ENCODE results near the gene KCNH6.

Gene KCNH6

DNA sequence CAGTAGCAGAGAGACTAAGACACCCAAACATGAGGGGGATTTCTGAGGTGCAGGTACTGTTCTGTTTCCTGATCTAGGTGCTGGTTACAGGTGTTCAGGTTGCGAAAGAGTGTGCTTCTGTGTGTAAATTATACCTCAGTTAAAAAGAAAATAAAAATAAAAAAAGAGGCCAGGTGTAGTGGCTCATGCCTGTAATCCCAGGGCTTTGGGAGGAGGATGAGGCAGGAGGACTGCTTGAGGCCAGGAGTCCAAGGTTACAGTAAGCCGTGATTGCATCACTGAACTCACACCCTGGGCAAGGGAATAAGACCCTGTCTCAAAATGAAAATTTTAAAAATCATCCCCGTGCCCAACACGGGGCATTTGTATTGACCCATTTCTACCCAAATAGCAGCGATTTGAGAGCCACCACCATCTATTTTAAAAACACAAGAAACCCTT is 23.9 kb downstream of the KCNH6 start:
- DNase-seq (ENCODE audit: low spot score in 2 of 2) (no peak), ATAC-seq (no peak)
- H3K9me3 Mint-ChIP-seq = no peaks in the 10 kb centered on the region
- peaks cover 10% of the 10 kb centered on the region for H3K4me1 Mint-ChIP-seq
- no peak overlapping the region for H3K27ac Mint-ChIP-seq
- no peak overlapping the region for H3K4me3 Mint-ChIP-seq
- peaks cover 17% of the 10 kb centered on the region for H3K36me3 Mint-ChIP-seq

DNA sequence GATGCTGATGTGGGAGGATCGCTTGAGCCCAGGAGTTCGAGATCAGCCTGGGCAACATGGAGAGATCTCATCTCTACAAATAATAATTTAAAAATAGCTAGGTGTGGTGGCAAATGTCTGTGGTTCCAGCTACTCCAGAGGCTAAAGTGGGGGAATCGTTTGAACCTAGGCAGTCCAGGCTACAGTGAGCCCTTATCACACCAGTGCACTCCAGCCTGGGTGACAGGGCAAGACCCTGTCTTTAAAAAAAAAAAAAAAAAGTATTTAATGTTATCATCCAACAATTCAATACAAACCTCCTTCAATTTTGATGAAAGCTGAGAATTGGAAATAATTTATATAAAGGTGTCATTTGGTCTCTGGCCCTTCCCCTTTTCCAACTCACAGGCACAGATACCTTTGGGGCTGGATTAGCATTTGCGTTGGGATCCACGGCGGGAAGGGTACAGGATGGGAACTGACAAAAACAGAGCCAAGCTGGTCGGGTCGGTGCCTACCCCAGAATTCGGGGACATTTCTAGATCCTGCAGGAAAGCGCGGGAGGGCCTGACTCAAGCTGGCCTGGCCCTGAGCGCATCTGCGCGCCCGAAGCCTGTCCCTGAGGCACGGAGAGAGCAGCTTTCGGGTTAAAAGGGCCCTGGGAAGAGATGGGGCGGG is 26.3 kb downstream of the KCNH6 start:
- peak; percentile 40 for ATAC-seq
- Mint-ChIP-seq H3K27ac (peak overlapping the region; percentile 98), H3K4me3 (peak overlapping the region; percentile 94), H3K9me3 (no peaks in the 10 kb centered on the region), H3K4me1 (peaks cover 26% of the 10 kb centered on the region), H3K36me3 (peaks cover 32% of the 10 kb centered on the region)
- no peak for DNase-seq (ENCODE audit: low spot score in 2 of 2)

DNA sequence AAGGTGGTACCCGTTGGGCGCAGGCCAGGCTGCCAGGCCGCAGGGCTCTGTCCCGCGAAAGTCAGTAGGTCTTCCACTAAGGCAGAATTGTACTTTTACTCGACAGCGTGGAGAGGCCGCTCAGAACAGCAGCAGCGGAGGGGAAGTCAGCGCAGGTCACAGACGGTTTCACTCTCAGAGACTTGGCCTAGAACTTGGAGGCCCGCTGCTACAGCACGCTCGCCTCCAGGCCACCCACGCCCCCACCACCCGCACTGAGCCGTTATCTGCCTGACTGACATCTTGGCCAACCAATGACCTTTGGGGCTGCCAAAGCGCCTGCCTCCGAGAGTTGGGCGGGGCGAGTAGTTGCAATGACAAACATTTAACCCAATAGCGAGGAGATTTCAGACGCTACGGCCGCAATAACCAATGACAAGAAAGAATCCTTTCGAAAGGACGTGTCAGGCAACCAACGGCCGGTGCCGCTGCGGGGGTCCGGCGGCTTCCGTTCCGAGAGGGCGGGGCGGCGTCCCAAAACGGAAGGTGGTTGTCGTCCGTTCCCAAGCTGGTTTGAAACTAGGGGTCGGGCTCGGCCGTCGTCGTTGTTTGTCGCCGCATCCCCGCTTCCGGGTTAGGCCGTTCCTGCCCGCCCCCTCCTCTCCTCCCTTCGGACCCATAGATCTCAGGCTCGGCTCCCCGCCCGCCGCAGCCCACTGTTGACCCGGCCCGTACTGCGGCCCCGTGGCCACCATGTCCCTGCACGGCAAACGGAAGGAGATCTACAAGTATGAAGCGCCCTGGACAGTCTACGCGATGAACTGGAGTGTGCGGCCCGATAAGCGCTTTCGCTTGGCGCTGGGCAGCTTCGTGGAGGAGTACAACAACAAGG is 27.0 kb downstream of the KCNH6 start, which contains the start of gene DCAF7:
Gene DCAF7, plus strand, starts transcription at position 532 of the 871 bp plus-strand sequence. Its CDS starts 201 bp downstream, at position 733.
- H3K9me3 Mint-ChIP-seq = no peaks in the 10 kb centered on the region
- H3K4me1 Mint-ChIP-seq = peaks cover 34% of the 10 kb centered on the region
- H3K27ac Mint-ChIP-seq = peak within 1 kb of the TSS; percentile 98
- ATAC-seq (peak; percentile 97), DNase-seq (ENCODE audit: low spot score in 2 of 2) (peak; percentile 97 to 99)
- H3K36me3 Mint-ChIP-seq = peaks cover 38% of the 10 kb centered on the region
- peak within 1 kb of the TSS; percentile 94 for H3K4me3 Mint-ChIP-seq

DNA sequence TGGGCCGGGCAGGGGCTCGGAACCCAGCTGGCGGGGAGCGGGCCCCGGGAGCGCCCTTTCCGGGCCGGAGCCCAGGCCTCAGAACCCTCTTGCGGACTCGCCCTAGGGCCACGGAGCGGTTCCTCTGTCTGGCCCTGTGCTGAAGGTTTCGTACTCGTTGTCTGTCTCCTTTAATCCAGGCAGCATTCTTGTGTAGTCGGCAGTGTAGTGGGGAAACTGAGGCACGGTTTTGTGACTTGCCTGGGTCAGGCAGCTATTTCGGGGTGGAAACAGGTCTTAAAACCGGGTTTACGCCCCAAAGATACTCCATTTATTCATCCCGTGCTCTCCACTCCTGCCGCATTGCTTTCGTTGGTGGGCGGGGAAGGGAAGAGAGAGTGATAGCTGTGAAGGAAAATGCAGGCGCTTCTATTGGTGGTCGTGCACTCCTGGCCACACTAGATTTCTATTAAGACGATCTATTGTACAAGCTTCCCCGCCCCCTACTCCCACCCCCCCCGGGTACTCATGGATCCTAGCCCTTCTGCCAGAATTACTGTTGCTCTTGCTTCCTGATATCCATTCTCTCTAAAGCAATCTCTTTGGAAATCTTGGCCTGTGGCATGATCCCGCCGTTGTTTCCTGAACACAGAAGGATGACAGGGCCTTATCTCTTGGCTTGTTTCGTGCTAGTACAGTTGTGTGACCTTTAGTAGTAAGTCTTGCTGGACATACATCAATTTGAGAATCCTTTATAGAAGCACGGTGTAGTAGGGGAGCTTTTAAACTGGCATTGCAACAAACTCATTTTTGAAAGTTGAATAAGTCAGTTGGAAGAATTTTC is 27.9 kb downstream of the KCNH6 start:
- ATAC-seq = peak; percentile 0
- Mint-ChIP-seq H3K36me3 (peaks cover 43% of the 10 kb centered on the region), H3K4me3 (peak overlapping the region; percentile 94), H3K9me3 (no peaks in the 10 kb centered on the region), H3K4me1 (peaks cover 42% of the 10 kb centered on the region), H3K27ac (peak overlapping the region; percentile 98)
- DNase-seq (ENCODE audit: low spot score in 2 of 2) = no peak

DNA sequence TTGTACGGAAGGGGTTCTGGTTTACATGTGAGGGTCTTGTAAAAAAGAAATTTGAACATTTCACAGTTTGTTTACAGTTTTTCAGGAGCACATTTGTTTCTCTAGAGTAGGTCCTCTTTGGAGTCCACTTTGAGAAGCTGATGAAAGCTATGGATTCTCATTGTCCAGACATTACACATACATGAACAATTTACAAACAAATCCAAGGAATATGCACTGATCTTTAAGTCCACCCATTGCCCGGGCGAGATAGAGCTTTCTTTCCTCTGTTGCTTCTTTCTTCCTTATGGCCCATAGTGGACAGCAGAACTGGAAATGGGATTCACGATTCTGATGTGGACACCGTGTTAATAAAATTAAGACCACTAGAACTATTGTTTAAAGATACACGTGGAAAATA is 29.1 kb downstream of the KCNH6 start:
- DNase-seq (ENCODE audit: low spot score in 2 of 2) (no peak), ATAC-seq (no peak)
- H3K4me3 Mint-ChIP-seq = peak overlapping the region; percentile 94
- peaks cover 47% of the 10 kb centered on the region for H3K36me3 Mint-ChIP-seq
- no peaks in the 10 kb centered on the region for H3K9me3 Mint-ChIP-seq
- H3K4me1 Mint-ChIP-seq = peaks cover 53% of the 10 kb centered on the region
- peak overlapping the region; percentile 98 for H3K27ac Mint-ChIP-seq

DNA sequence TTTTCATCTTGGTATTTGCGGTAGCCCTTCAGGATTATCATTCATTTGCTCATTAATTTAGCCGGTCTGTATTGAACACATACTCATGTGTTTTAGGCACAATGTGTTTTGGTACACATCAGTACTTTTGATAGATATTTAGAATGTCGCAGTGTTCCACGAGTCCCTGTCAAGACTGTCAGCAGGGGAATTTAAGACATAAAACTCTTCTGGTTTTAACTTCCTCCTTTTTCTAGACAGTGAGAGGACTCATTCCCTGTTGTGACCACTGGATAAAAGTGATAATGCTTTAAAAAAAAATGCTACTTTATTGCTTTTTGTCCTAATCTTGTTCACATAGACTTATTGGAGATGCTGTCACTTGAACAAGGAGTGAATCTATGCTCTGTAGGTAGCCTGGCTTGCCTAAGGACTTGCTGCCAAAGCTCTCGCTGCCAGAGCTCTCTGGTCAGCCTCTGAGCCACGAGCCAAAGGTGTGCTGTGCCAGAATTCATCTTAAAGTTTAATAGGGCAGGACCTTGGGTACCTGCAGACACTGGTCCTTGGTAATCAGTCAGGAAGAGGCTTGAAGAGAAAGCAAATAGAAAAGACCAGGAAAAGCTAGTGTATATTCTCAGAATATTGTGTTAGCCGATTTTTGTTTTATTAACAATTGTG is 32.5 kb downstream of the KCNH6 start:
- ATAC-seq (no peak), DNase-seq (ENCODE audit: low spot score in 2 of 2) (no peak)
- no peaks in the 10 kb centered on the region for H3K9me3 Mint-ChIP-seq
- H3K36me3 Mint-ChIP-seq = peaks cover 36% of the 10 kb centered on the region
- H3K4me3 Mint-ChIP-seq = no peak overlapping the region
- peaks cover 68% of the 10 kb centered on the region for H3K4me1 Mint-ChIP-seq
- peak overlapping the region; percentile 69 for H3K27ac Mint-ChIP-seq

DNA sequence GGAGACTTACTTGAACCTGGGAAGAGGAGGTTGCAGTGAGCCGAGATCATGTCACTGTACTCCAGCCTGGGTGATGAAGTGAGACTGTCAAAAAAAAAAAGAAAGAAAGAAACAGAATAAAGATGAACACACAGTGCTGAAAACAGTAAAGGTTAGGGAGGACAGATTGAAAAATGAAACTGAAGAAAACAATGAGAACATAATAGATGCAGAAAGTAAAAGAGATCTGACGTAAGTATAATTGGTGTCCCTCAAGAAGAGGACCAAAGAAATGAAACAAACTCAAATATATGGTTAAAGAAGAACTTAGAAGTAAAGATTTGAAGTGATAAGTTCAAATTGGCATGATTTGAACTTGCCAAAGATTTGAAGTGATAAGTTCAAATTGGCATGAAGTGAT is 34.3 kb downstream of the KCNH6 start:
- ATAC-seq = no peak
- Mint-ChIP-seq H3K27ac (no peak overlapping the region), H3K9me3 (no peaks in the 10 kb centered on the region), H3K36me3 (peaks cover 30% of the 10 kb centered on the region), H3K4me1 (peaks cover 72% of the 10 kb centered on the region), H3K4me3 (no peak overlapping the region)
- no peak for DNase-seq (ENCODE audit: low spot score in 2 of 2)

DNA sequence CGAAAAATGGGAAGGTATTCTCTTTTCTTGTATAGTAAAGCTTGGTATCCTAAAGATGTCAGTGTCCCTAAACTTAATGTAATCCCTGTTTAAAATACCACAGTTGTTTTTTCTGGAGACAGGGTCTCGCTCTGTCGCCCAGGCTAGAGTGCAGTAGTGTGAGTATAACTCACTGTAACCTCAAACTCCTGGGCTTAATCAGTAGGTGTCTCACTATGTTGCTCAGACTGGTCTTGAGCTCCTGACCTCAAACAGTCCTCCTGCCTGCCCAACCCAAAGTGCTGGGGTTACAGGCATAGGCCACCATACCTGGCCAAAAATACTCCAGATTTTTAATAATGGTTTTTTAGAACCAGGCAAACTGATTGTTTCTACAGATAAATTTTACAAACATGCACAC is 35.3 kb downstream of the KCNH6 start:
- peaks cover 68% of the 10 kb centered on the region for H3K4me1 Mint-ChIP-seq
- peaks cover 30% of the 10 kb centered on the region for H3K36me3 Mint-ChIP-seq
- no peak overlapping the region for H3K4me3 Mint-ChIP-seq
- H3K27ac Mint-ChIP-seq = no peak overlapping the region
- DNase-seq (ENCODE audit: low spot score in 2 of 2) (no peak), ATAC-seq (peak; percentile 87)
- no peaks in the 10 kb centered on the region for H3K9me3 Mint-ChIP-seq

DNA sequence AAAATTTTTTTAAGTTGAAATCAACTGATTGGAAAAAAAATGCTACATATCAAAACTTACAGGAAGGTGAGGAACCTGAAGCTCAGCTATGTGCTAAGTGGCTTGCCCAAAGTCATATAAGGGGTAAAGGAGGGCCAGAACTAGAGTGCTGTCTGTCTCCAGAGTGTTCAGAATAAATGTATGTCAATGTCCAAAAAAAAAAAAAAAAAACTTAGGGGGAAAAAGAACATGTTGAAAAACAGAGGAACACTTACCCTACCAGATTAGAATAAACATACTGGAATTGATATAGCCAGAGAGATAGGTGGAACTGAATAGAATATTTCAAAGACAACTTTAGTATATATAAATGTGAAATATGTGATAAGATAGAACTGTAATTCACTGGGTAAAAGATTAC is 38.7 kb downstream of the KCNH6 start:
- H3K4me1 Mint-ChIP-seq = peaks cover 55% of the 10 kb centered on the region
- ATAC-seq = no peak
- no peak overlapping the region for H3K4me3 Mint-ChIP-seq
- H3K27ac Mint-ChIP-seq = peak overlapping the region; percentile 55
- H3K36me3 Mint-ChIP-seq = peaks cover 6% of the 10 kb centered on the region
- no peak for DNase-seq (ENCODE audit: low spot score in 2 of 2)
- H3K9me3 Mint-ChIP-seq = no peaks in the 10 kb centered on the region

DNA sequence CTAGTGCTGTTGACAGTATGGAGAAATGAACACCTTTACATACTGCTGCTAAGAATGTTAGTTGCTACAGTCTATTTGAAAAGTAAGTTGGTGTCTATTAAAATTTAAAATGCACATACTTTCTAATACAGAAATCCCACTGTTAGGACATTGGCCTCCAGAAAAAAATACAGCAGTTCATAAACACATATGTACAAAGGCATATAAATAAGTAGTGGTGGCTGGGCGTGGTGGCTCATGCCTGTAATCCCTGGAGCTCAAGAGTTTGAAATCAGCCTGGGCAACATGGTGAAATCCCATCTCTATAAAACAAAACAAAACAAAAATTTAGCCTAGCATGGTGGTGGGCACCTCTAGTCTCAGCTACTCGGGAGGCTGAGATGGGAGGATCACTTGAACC is 40.2 kb downstream of the KCNH6 start:
- no peak for ATAC-seq
- DNase-seq (ENCODE audit: low spot score in 2 of 2) = no peak
- Mint-ChIP-seq H3K27ac (peak overlapping the region; percentile 36), H3K9me3 (no peaks in the 10 kb centered on the region), H3K36me3 (peaks cover 8% of the 10 kb centered on the region), H3K4me3 (no peak overlapping the region), H3K4me1 (peaks cover 52% of the 10 kb centered on the region)

DNA sequence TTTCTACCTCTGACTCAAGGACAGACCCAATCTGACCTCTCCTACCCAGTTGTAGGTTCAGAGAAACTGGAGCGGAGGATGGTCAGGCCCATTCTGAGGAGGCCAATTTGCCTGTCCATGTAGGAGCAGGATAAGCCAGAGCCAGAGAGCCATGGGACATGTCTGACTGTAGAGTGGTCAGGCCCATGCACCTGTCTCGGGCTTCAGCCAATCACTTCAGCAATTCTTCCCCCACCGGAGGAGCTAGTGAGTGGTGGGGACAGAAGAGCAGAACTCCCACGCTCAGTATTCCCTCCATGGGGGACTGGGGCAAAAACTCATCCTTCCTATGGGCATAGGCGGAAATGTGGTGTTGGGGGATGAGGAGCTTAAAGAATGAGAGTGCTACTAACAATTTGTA is 41.4 kb downstream of the KCNH6 start:
- Mint-ChIP-seq H3K4me1 (peaks cover 56% of the 10 kb centered on the region), H3K36me3 (peaks cover 16% of the 10 kb centered on the region), H3K4me3 (no peak overlapping the region), H3K9me3 (no peaks in the 10 kb centered on the region), H3K27ac (no peak overlapping the region)
- DNase-seq (ENCODE audit: low spot score in 2 of 2) = no peak
- ATAC-seq = no peak

DNA sequence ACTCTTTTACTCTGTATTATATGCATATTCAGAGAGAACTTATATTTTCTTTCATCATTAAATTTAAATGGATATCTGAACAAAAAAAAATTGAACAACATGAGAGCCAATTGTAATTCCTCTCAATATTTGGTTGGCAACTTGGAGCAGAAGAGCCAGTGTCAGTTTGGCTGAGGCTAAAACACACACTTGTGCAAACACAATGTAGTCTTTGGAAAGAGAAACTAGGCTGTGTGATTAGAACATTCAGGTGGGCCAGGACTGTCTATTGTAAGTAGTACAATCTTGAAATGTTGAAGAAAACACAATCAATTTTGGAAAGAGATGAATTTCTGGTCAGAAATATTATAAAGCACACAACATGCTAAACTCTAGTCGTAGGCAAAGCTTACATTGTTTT is 44.1 kb downstream of the KCNH6 start:
- no peak for DNase-seq (ENCODE audit: low spot score in 2 of 2)
- no peaks in the 10 kb centered on the region for H3K9me3 Mint-ChIP-seq
- H3K4me3 Mint-ChIP-seq = no peak overlapping the region
- peaks cover 57% of the 10 kb centered on the region for H3K4me1 Mint-ChIP-seq
- ATAC-seq = no peak
- peaks cover 23% of the 10 kb centered on the region for H3K36me3 Mint-ChIP-seq
- H3K27ac Mint-ChIP-seq = no peak overlapping the region

DNA sequence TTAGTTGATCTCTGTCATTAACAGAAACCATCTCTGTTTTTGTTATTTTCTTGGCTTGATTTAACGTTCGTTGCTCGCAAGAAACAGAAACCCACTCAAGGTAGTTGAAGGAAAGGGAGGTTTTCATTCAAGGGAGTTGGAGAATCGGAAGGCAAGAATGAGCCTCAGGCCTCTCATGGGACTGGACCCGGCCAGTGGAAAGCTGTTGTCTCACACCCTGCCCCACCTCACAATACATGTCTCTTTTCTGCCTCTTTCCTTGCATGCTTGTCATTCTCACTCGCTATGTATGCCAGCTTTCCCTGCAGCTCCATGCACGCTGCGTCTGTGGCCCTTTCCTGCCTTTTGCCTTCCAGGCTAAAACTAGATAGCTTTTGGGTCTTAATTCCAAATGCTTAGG is 45.4 kb downstream of the KCNH6 start:
- H3K4me1 Mint-ChIP-seq = peaks cover 54% of the 10 kb centered on the region
- H3K27ac Mint-ChIP-seq = peak overlapping the region; percentile 8

DNA sequence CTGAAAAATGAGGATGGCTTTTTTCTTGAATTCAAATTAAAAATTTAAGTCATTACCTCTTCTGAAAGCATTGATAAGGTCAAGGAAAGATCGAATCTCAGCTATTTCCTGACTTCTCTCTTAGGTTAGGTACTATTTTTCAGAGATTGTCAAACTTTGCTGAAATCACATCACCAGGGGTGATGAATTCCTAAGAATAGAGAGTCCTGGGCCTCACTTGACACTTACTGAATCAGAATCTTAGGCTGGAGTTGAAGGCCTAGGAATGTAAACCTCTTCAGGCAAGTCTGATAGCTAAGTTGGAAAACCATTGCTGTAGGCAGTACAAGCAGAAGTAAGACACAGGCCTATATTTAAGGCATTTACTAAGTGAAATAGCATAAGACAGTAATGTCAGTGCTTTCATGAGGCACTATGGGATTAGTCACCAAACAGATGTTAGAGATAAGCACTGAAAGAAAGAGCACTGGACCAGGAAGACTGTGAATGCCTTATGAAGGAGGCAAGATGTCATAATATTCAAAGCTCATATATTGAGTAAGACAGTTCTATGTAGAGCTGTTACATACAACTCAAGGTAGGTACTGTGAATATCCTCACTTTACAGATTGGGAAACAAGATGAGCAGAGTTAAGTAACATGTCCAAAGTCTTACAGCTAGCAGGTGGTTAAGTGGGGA is 48.6 kb downstream of the KCNH6 start:
- H3K36me3 Mint-ChIP-seq = peaks cover 25% of the 10 kb centered on the region
- no peaks in the 10 kb centered on the region for H3K9me3 Mint-ChIP-seq
- peaks cover 50% of the 10 kb centered on the region for H3K4me1 Mint-ChIP-seq
- no peak overlapping the region for H3K4me3 Mint-ChIP-seq
- ATAC-seq (peak; percentile 84), DNase-seq (ENCODE audit: low spot score in 2 of 2) (no peak)
- H3K27ac Mint-ChIP-seq = peak overlapping the region; percentile 21

More for the DNA sequence above, 45.4 kb downstream of the KCNH6 start:
- DNase-seq (ENCODE audit: low spot score in 2 of 2) = no peak
- Mint-ChIP-seq H3K9me3 (no peaks in the 10 kb centered on the region), H3K36me3 (peaks cover 17% of the 10 kb centered on the region), H3K4me3 (no peak overlapping the region)
- ATAC-seq = no peak

Measured in stimulated activated effector memory CD8-positive, alpha-beta T cell treated with anti-CD3 and anti-CD28 coated beads, Interleukin-12 subunit alpha, Interleukin-12 subunit beta, amount 100 ng/mL, for 72 hours (primary cell).